Measurements from ENCODE around the gene MAB21L3.

Gene MAB21L3

GRCh38 chr1:116087628-116088027 lies 23.6 kb upstream of the MAB21L3 start:
- no peak overlapping the region for H3K4me2 ChIP-seq (ENCODE audit: low read depth, low read length, poor library complexity, severe bottlenecking)

GRCh38 chr1:116089870-116090269 lies 21.3 kb upstream of the MAB21L3 start:
- TF ChIP-seq EZH2phosphoT487 (conservative IDR thresholded peaks at IDR 0.05; ENCODE audit: low read length) = no peak
- no peak for TF ChIP-seq CTCF (IDR thresholded peaks at IDR 0.05; ENCODE audit: insufficient read depth, low read length, poor library complexity, severe bottlenecking)

More at GRCh38 chr1:116087628-116088027, 23.6 kb upstream of the MAB21L3 start:
- Histone ChIP-seq H3K79me2 (ENCODE audit: insufficient read depth, low read length) (no peaks in the 10 kb centered on the region), H3F3A (ENCODE audit: insufficient read depth) (no peaks in the 10 kb centered on the region), H3K36me3 (ENCODE audit: low read length) (no peaks in the 10 kb centered on the region), H3K9me3 (ENCODE audit: insufficient read depth, low read length) (no peaks in the 10 kb centered on the region), H3K9me2 (replicated peaks; ENCODE audit: insufficient read depth, low read length) (no peaks in the 10 kb centered on the region), H2AFZ (ENCODE audit: low read depth, low read length, severe bottlenecking) (no peak overlapping the region), H4K20me1 (ENCODE audit: low read depth, low read length) (no peaks in the 10 kb centered on the region), H3K27ac (ENCODE audit: low read depth, low read length) (no peak overlapping the region), H3K4me3 (ENCODE audit: insufficient read depth, low read length, poor library complexity, severe bottlenecking) (no peak overlapping the region), H3K9ac (ENCODE audit: low read length) (no peak overlapping the region), H3K27me3 (ENCODE audit: low read length) (no peaks in the 10 kb centered on the region)
- TF ChIP-seq EZH2phosphoT487 (conservative IDR thresholded peaks at IDR 0.05; ENCODE audit: low read length) = no peak
- TF ChIP-seq CTCF (IDR thresholded peaks at IDR 0.05; ENCODE audit: insufficient read depth, low read length, poor library complexity, severe bottlenecking) = no peak

GRCh38 chr1:116091083-116091482 lies 20.1 kb upstream of the MAB21L3 start:
- Histone ChIP-seq H3F3A (ENCODE audit: insufficient read depth) (no peaks in the 10 kb centered on the region), H3K9ac (ENCODE audit: low read length) (no peak overlapping the region), H3K36me3 (ENCODE audit: low read length) (no peaks in the 10 kb centered on the region), H3K4me2 (ENCODE audit: low read depth, low read length, poor library complexity, severe bottlenecking) (no peak overlapping the region), H3K27ac (ENCODE audit: low read depth, low read length) (no peak overlapping the region), H3K27me3 (ENCODE audit: low read length) (no peaks in the 10 kb centered on the region), H3K79me2 (ENCODE audit: insufficient read depth, low read length) (no peaks in the 10 kb centered on the region), H4K20me1 (ENCODE audit: low read depth, low read length) (no peaks in the 10 kb centered on the region), H3K9me3 (ENCODE audit: insufficient read depth, low read length) (no peaks in the 10 kb centered on the region), H3K9me2 (replicated peaks; ENCODE audit: insufficient read depth, low read length) (no peaks in the 10 kb centered on the region), H2AFZ (ENCODE audit: low read depth, low read length, severe bottlenecking) (no peak overlapping the region), H3K4me3 (ENCODE audit: insufficient read depth, low read length, poor library complexity, severe bottlenecking) (no peak overlapping the region)
- no peak for TF ChIP-seq EZH2phosphoT487 (conservative IDR thresholded peaks at IDR 0.05; ENCODE audit: low read length)
- no peak for TF ChIP-seq CTCF (IDR thresholded peaks at IDR 0.05; ENCODE audit: insufficient read depth, low read length, poor library complexity, severe bottlenecking)

More at GRCh38 chr1:116089870-116090269, 21.3 kb upstream of the MAB21L3 start:
- no peak overlapping the region for H2AFZ ChIP-seq (ENCODE audit: low read depth, low read length, severe bottlenecking)
- no peak overlapping the region for H3K4me3 ChIP-seq (ENCODE audit: insufficient read depth, low read length, poor library complexity, severe bottlenecking)
- H3K27ac ChIP-seq (ENCODE audit: low read depth, low read length) = no peak overlapping the region
- no peaks in the 10 kb centered on the region for H3K79me2 ChIP-seq (ENCODE audit: insufficient read depth, low read length)
- no peaks in the 10 kb centered on the region for H3K36me3 ChIP-seq (ENCODE audit: low read length)
- H3K9ac ChIP-seq (ENCODE audit: low read length) = no peak overlapping the region
- no peak overlapping the region for H3K4me2 ChIP-seq (ENCODE audit: low read depth, low read length, poor library complexity, severe bottlenecking)
- no peaks in the 10 kb centered on the region for H3K9me3 ChIP-seq (ENCODE audit: insufficient read depth, low read length)
- no peaks in the 10 kb centered on the region for H4K20me1 ChIP-seq (ENCODE audit: low read depth, low read length)
- H3K27me3 ChIP-seq (ENCODE audit: low read length) = no peaks in the 10 kb centered on the region
- no peaks in the 10 kb centered on the region for H3F3A ChIP-seq (ENCODE audit: insufficient read depth)
- H3K9me2 ChIP-seq (replicated peaks; ENCODE audit: insufficient read depth, low read length) = no peaks in the 10 kb centered on the region

Data from SU-DHL-6 (cell line).